ENCODE data around the gene OSBPL7.

Gene OSBPL7

DNA sequence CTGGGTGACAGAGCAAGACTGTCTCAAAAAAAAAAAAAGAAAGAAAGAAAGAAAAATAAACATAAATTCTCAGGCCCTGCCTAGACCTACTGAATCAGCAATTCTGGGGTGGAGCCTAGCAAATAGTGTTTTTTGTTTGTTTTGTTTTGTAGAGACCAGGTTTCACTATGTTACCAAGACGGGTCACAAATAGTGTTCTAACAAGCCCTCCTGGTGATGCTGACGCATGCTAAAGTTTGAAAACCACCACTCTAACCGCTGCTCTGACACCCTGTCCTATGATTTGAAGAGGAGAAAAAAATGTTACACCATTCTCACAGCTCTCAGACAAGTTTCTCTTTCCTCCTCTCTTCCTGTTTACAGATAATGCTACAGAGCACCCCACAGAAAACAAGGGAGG is 8.3 kb upstream of the OSBPL7 start:
- DNase-seq (ENCODE audit: low read depth in 2 of 3, low spot score in 2 of 3): no peak

GRCh38 chr17:47823519-47823918 is 1.9 kb upstream of the OSBPL7 start:
- DNase-seq (ENCODE audit: low read depth in 2 of 3, low spot score in 2 of 3): no peak

GRCh38 chr17:47822785-47823184 is 1.2 kb upstream of the OSBPL7 start:
- DNase-seq (ENCODE audit: low read depth in 2 of 3, low spot score in 2 of 3): no peak

GRCh38 chr17:47821031-47821423 is 567 bp downstream of the OSBPL7 start:
- no peak for DNase-seq (ENCODE audit: low read depth in 2 of 3, low spot score in 2 of 3)

GRCh38 chr17:47820033-47820789 is 1.4 kb downstream of the OSBPL7 start:
- no peak for DNase-seq (ENCODE audit: low read depth in 2 of 3, low spot score in 2 of 3)

- no peak for DNase-seq (ENCODE audit: low read depth in 2 of 3, low spot score in 2 of 3)
These were observed 2.1 kb downstream of the OSBPL7 start for GRCh38 chr17:47819475-47819874.

DNA sequence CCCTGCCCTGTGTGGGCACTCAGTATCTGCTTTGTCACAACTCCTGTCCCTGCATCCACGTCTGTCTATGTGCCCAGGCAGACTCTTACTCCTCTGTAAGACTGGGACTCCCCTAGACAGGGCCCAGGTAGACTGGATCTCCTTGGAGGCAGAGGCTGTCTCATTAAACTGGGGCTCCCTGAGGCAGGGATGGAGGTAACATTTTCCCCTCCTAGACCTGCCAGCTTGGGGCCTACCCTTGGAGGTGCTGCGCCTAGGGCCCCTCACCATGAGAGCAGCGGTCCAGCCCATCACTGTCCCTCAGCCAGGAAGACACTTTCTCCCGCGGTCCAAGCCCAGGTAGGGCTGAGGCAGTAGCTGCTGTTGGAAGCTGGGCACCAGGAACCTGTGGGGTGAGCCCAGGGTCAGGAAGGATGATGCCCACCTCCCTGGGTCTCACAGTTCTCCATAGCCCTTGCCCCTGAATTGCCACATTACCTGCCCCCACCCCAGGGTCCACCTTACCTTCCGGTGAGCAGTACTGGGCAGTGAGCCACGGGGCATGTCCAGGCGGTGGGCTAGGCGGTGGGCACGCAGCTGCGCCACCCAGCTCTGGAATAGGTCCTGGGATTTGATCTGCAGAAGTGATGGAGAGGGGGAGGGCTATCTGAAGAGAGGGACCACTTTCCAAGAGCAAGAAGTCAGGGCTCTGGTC is 3.4 kb downstream of the OSBPL7 start:
- no peak for DNase-seq (ENCODE audit: low read depth in 2 of 3, low spot score in 2 of 3)

- no peak for DNase-seq (ENCODE audit: low read depth in 2 of 3, low spot score in 2 of 3)
These were observed 4.6 kb downstream of the OSBPL7 start for GRCh38 chr17:47816947-47817346.

GRCh38 chr17:47816111-47816735 is 5.4 kb downstream of the OSBPL7 start:
- no peak for DNase-seq (ENCODE audit: low read depth in 2 of 3, low spot score in 2 of 3)

- DNase-seq (ENCODE audit: low read depth in 2 of 3, low spot score in 2 of 3): no peak
These were observed 6.3 kb downstream of the OSBPL7 start for GRCh38 chr17:47815106-47815918.

DNA sequence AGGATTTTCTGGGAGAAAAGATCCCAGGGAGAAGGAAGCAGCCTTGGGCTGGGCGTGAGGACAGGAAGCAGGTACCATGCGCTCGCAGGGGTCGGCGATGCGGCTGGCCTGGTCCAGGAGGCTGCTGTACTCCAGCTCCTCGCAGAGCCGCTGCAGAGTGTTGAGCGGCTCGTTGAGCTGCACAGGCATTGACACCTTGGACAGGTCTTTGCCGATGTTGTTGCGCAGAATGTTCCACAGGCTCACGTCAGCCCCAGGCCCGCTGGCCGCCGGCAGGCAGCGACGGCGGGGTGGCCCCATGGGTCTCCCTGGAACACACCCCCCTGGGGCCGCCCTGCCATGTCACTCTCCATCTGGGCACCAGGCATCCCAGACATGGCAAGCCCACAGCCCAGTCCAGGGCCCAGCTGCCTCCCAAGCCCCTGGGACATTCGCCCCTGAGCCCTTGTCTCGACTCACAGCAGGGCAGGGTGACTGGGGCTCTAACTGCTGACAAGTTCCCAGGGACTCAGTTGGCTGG is 8.0 kb downstream of the OSBPL7 start:
- no peak for DNase-seq (ENCODE audit: low read depth in 2 of 3, low spot score in 2 of 3)

DNA sequence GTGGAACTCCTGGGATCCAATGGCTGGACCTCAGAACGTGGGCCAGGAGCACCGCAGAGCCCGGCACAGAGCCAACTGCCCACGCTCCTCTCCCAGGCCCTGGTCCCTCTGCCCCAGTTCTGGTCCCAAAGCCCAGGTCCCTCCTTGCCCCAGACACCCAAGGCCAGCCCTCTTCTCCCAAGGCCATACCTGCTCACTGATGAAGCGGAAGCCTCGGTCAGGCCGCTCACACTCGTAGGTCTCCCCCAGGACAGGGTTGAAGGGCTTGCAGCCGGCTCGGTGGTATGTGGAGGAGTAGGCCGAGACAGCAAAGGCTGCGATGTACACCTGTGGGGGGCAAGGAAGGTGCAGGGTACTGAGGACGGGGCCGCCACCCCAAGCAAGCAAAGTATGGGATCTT is 8.5 kb downstream of the OSBPL7 start:
- DNase-seq (ENCODE audit: low read depth in 2 of 3, low spot score in 2 of 3): no peak

GRCh38 chr17:47812146-47812920 is 9.3 kb downstream of the OSBPL7 start:
- no peak for DNase-seq (ENCODE audit: low read depth in 2 of 3, low spot score in 2 of 3)

- no peak for DNase-seq (ENCODE audit: low read depth in 2 of 3, low spot score in 2 of 3)
These were observed 9.9 kb downstream of the OSBPL7 start for GRCh38 chr17:47811709-47812108.

DNA sequence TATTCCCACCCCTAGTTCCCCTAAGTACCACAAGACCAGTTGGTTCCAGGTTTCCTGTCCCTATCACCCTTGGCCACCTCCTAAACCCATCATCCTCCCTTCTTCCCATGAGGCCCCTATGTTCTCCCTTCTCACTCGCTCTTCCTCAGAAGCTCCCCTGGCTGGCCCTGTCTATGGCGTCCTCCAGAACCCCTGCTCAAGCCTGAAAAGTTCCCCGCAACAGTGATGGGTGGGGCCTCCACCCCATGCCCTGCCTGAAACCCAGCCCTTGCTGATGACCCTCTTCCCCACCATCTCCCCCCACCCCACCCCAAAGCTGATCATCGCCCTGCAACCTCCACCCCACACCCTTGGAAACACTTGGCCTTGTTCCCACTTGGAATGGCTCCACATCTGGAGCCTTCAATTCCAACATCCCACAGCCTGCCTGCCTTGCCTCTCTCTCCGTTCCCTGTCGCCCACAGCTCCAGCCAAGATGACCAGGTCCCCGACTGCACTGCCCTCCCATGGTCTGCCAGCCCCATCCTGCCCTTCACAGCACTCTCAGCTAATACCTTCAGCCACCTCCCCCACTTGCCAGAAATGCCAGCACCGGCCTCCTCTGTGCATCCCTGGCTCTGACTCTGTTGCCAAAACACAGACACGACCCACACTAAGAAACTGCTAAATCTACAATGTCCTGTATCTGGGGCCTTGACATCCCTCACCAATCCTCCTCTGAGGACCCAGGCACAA is 10.5 kb downstream of the OSBPL7 start:
- DNase-seq (ENCODE audit: low read depth in 2 of 3, low spot score in 2 of 3): no peak

- DNase-seq (ENCODE audit: low read depth in 2 of 3, low spot score in 2 of 3): no peak
These were observed 11.3 kb downstream of the OSBPL7 start for GRCh38 chr17:47810200-47810821.

DNA sequence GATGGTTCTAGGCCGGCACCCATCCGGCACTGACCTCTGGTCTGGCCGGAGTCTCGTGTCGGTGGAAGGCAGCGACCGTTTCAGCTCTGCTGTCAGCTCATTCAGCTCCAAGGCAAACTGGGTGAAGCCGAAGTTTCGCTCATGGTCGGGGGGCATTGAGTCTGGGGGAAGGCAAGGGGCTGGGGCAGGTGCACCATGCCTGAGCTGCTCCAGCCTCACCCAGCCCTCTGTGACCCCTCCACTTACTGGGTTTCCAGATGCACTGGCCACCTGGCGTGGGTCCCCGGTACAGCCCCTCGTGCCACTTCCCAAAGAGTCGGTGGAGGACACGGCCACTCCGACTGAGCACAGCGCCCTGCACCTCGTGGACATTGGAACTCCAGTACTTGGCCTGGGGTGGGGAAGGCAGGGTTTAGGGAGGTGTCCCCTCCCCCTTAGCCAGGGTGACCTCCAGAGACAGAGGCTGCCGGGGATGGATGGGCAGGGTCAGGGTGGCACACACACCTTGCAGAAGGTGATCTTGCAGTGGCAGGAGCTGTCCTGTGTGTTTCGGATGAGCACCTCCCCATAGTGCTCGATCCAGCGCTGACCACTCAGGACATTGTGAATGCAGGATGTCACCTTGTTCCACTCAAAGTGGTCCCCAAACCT is 12.6 kb downstream of the OSBPL7 start:
- no peak for DNase-seq (ENCODE audit: low read depth in 2 of 3, low spot score in 2 of 3)

GRCh38 chr17:47808036-47808829 is 13.4 kb downstream of the OSBPL7 start:
- no peak for DNase-seq (ENCODE audit: low read depth in 2 of 3, low spot score in 2 of 3)

Data from activated CD8-positive, alpha-beta memory T cell treated with anti-CD3 and anti-CD28 coated beads for 48 hours (primary cell).